Activated CD8-positive, alpha-beta memory T cell treated with anti-CD3 and anti-CD28 coated beads for 36 hours (primary cell): ENCODE results near the gene CEP126. TPM values are rescaled to one million over a fixed set of nuclear protein-coding genes. Genes with fewer than 3 reads are reported as not detected.

ENCODE experiments used
- CTCF ChIA-PET: fragments of 350-600 bp; sonication (Branson Sonifier 250); formaldehyde crosslinking; loops from one replicate; lab custom pipeline; 2021; ENCODE audit warnings: antibody characterized with exemption; lab: Charles Lee
- POLR2A ChIA-PET: fragments of 350-600 bp; sonication (Branson Sonifier 250); formaldehyde crosslinking; loops from one replicate; lab custom pipeline; 2021; ENCODE audit warnings: antibody characterized with exemption; lab: Charles Lee
- total RNA-seq, 2 experiments: library from RNA; stranded (reverse); gene quantifications; one replicate each; pipeline ENCODE4 v1.2.3, GENCODE V29; 2021

CEP126 gene
- total RNA-seq: 1 to 10 TPM; 1.2 to 1.3 TPM

- POLR2A ChIA-PET: interaction anchor here (0.5 kb wide), 1 partner anchor 86 kb away, joined by 10 read pairs; no protein-coding TSS in a partner anchor
- CTCF ChIA-PET: interaction anchor here (0.8 kb wide), 1 partner anchor 18 kb away, joined by 3 read pairs; no protein-coding TSS in a partner anchor
Measured at GRCh38 chr11:101914738-101915426, at the start of gene CEP126. Gene CEP126 (plus strand): TSS chr11:101915010. CDS start chr11:101915285, 275 bp downstream.

GRCh38 chr11:101866619-101867491 is 48.0 kb upstream of the CEP126 start:
- POLR2A ChIA-PET: no interaction called here
- CTCF ChIA-PET: no interaction called here

- CTCF ChIA-PET: no interaction called here
- POLR2A ChIA-PET: no interaction called here
Measured at GRCh38 chr11:101867951-101868350, 46.9 kb upstream of the CEP126 start.

DNA sequence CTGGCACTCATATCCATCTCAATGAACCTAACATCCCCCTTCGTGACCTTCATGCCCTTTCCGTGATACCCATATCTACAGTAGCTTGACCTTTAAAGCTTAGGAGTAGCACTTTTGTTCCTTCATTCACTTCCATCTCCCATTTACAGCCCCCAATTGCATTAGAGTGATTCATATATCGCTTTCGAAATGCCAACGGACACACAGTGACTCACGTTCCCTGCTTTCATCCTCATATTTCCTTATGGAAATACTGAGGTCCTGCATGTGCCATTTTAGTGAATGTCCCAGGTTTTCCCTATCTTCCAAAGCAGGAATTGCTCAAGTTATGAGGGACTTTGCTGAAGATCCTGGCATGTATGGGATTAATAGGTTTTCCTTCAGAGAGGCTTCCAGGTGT is 44.3 kb upstream of the CEP126 start:
- ChIA-PET CTCF (no interaction called here), POLR2A (no interaction called here)

GRCh38 chr11:101872171-101872882 is 42.5 kb upstream of the CEP126 start:
- POLR2A ChIA-PET: no interaction called here
- CTCF ChIA-PET: no interaction called here

DNA sequence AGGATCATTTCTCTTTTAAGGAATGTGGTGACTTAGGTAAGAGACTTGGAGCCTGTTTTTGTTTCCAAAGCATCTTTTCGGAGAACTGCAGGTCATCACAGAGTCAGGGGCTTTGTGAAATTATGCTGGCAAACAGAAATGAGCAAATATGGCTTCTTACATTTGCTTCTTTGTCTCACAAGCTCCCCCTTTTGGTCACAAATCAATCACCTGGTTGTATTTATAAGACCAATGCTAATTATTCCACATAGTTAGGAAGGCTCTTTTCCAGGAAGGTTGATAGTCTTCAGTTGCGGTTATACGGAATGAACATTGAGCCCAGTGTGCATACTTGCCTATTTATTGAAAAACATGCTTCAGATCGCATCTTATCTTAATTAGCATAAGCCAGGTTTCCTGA is 34.6 kb upstream of the CEP126 start:
- ChIA-PET POLR2A (no interaction called here), CTCF (interaction anchor here (1.4 kb wide), 1 partner anchor 19 kb away, joined by 4 read pairs; no protein-coding TSS in a partner anchor)

DNA sequence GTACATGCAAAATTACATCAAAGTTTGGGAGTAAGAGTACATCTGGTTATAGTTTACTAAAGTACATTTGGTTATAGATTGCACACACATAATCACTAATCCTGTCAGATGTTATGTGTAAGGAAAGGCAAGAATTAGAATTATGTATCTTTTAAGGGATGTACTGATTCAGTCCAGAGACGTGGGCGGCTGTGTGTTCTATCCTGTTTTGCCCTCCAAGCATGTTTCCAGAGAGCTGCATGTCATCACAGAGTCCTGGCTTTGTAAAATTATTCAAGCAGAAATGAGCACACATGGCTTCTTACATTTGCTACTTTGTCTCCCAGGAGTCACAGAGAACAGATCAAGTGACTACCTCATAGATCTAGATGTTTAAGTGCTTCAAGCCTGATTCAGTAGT is 33.2 kb upstream of the CEP126 start:
- ChIA-PET CTCF (no interaction called here), POLR2A (no interaction called here)

GRCh38 chr11:101885631-101886030 is 29.2 kb upstream of the CEP126 start:
- POLR2A ChIA-PET: no interaction called here
- CTCF ChIA-PET: no interaction called here

- CTCF ChIA-PET: no interaction called here
- POLR2A ChIA-PET: no interaction called here
Measured at GRCh38 chr11:101889767-101890166, 25.0 kb upstream of the CEP126 start.

DNA sequence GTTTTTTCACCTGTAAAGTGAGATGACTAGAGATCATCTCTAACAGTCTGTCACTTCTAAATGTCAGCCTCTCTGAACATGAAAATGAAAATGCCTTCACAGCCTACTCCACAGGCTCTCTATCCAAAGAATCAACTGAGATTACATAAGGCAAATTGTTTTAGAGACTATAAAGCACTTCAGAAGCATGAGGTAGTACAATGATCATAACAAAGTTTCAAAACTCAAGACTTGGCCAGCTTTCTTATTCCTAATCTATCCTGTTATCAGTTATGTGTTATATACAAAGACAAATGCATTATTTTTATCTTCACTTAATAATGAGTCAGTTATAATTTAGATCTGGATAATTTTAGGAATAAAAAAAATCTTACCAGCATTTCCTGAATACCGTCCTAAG is 20.3 kb upstream of the CEP126 start:
- CTCF ChIA-PET: no interaction called here
- POLR2A ChIA-PET: no interaction called here

DNA sequence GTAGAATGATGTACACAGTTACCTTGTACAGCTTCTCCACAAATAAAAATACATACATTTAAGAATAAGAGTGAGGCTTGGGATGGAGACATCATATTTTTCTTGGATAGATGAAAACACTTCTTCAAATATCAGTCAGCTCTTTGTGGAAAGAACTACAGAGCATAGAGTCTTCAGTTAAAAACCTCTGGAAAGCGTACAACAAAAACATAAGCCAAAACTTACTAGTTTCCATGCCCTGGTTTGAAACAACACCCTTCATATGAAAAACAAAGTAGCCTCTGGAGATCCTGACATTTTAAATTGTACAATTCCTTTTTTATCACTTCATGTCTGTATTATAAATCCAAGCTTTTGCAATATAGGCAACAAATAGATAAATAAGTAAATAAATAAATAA is 7.0 kb upstream of the CEP126 start:
- ChIA-PET CTCF (no interaction called here), POLR2A (no interaction called here)

GRCh38 chr11:101909087-101909486 is 5.7 kb upstream of the CEP126 start:
- POLR2A ChIA-PET: no interaction called here
- CTCF ChIA-PET: no interaction called here

GRCh38 chr11:101912823-101913284 is 2.0 kb upstream of the CEP126 start:
- ChIA-PET CTCF (no interaction called here), POLR2A (no interaction called here)

- ChIA-PET POLR2A (no interaction called here), CTCF (no interaction called here)
Measured at GRCh38 chr11:101913656-101914055, 1.2 kb upstream of the CEP126 start.

- POLR2A ChIA-PET: no interaction called here
- CTCF ChIA-PET: interaction anchor here (0.8 kb wide), 1 partner anchor 19 kb away, joined by 3 read pairs; no protein-coding TSS in a partner anchor
Measured at GRCh38 chr11:101914341-101914737, 471 bp upstream of the CEP126 start.

- ChIA-PET CTCF (no interaction called here), POLR2A (no interaction called here)
Measured at GRCh38 chr11:101915791-101916291, 1.0 kb downstream of the CEP126 start.

GRCh38 chr11:101916422-101916821 is 1.6 kb downstream of the CEP126 start, which contains the start of gene ANGPTL5:
Gene ANGPTL5 (minus strand): TSS chr11:101916522. CDS start chr11:101907909, 8,613 bp downstream.
- ChIA-PET POLR2A (no interaction called here), CTCF (no interaction called here)

- ChIA-PET CTCF (no interaction called here), POLR2A (interaction anchor here (0.7 kb wide), 1 partner anchor 47 kb away, joined by 5 read pairs; no protein-coding TSS in a partner anchor)
Measured at GRCh38 chr11:101917226-101917625, 2.4 kb downstream of the CEP126 start.

GRCh38 chr11:101920992-101921391 is 6.2 kb downstream of the CEP126 start:
- CTCF ChIA-PET: no interaction called here
- POLR2A ChIA-PET: no interaction called here
